PC-9 (cell line): ENCODE measurements around the gene MLN.

Experiments used
- CTCF ChIP-seq: fragments of 200-600 bp; sonication (generic); conservative IDR thresholded peaks from 2 replicates; pipeline ENCODE4 v1.6.1; 2017; ENCODE audit warnings: mixed run types, antibody characterized with exemption, mild to moderate bottlenecking, moderate library complexity
- EZH2 ChIP-seq: fragments of 200-600 bp; sonication (generic); IDR thresholded peaks from 2 replicates; pipeline ENCODE4 v1.8.0; 2017; ENCODE audit warnings: antibody characterized with exemption, low read depth

GRCh38 chr6:33748841-33749240 is 55.0 kb downstream of the MLN start:
- TF ChIP-seq CTCF (no peak), EZH2 (no peak)
